Left forelimb (tissue), 1 donor: Measurements from ENCODE around the gene APOM.

Experiments
- DNase-seq: peaks from one replicate; pipeline ENCODE4 v3.0.0-alpha.2; 2018; ENCODE audit warnings: low spot score

The APOM gene

GRCh38 chr6:31655349-31656237 is at the start of gene APOM:
APOM (plus strand) TSS chr6:31655894; CDS start chr6:31655967, 73 bp downstream.
- no peak for DNase-seq

GRCh38 chr6:31607317-31607716 is 48.4 kb upstream of the APOM start:
- no peak for DNase-seq

GRCh38 chr6:31609519-31610406 is 45.9 kb upstream of the APOM start:
- no peak for DNase-seq

GRCh38 chr6:31610968-31611367 is 44.7 kb upstream of the APOM start:
- DNase-seq, result no peak

GRCh38 chr6:31614075-31614619 is 41.5 kb upstream of the APOM start:
- DNase-seq, result no peak

- no peak for DNase-seq
Measured at GRCh38 chr6:31614684-31615578, 40.8 kb upstream of the APOM start, which contains the start of gene AIF1. AIF1 (plus strand) TSS chr6:31615234; CDS start chr6:31615330, 96 bp downstream.

GRCh38 chr6:31615748-31616147 is 39.9 kb upstream of the APOM start:
- DNase-seq, result no peak

- no peak for DNase-seq
Measured at GRCh38 chr6:31617010-31617409, 38.7 kb upstream of the APOM start.

GRCh38 chr6:31619805-31620585 is 35.7 kb upstream of the APOM start:
- DNase-seq, result peak; percentile 98

GRCh38 chr6:31620586-31621319 is 34.9 kb upstream of the APOM start, which contains the start of gene PRRC2A:
PRRC2A (plus strand) TSS chr6:31620715; CDS start chr6:31622790, 2,075 bp downstream.
- DNase-seq, result peak; percentile 96

- DNase-seq, result no peak
Measured at GRCh38 chr6:31621320-31621939, 34.3 kb upstream of the APOM start.

GRCh38 chr6:31621991-31622390 is 33.7 kb upstream of the APOM start:
- no peak for DNase-seq

- DNase-seq, result no peak
Measured at GRCh38 chr6:31622684-31623091, 33.0 kb upstream of the APOM start.

- DNase-seq, result no peak
Measured at GRCh38 chr6:31624070-31624469, 31.6 kb upstream of the APOM start.

GRCh38 chr6:31626952-31627351 is 28.7 kb upstream of the APOM start:
- no peak for DNase-seq

- DNase-seq, result no peak
Measured at GRCh38 chr6:31627690-31628287, 27.9 kb upstream of the APOM start.

GRCh38 chr6:31629014-31629413 is 26.7 kb upstream of the APOM start:
- DNase-seq, result no peak

- no peak for DNase-seq
Measured at GRCh38 chr6:31630177-31630934, 25.3 kb upstream of the APOM start.
